Stimulated activated CD4-positive, alpha-beta T cell treated with anti-CD3 and anti-CD28 coated beads, Interleukin-12 subunit alpha, Interleukin-12 subunit beta, amount 100 ng/mL, for 48 hours (primary cell): Measurements from ENCODE around the gene TMCC2.

Experiments used
- DNase-seq, 3 donors: peaks; one replicate each; pipeline ENCODE4 v3.0.0-alpha.2; 2020; ENCODE audit warnings: low read depth in 2 of 3, low spot score in 1 of 3

TMCC2 gene

DNA sequence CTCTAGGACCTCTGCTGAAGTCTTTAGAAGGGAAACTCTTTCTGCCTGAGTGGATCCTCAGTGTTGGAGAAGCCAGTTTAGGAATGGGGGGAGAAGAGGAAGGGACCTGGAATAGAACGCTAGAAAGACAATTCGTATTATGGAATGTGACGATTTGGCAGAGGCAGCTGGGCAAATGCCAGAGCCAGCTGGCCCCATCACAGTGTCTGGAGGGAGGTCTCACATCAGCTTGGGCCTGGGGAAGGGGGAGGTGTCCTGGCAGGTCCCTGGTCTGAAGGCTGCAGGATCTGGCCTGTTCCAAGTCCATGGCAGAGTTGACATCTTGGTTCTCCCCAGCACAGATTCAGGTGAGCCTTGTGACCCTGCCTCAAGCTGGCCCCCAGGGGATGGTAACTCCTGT is 11.3 kb downstream of the TMCC2 start:
- no peak for DNase-seq

DNA sequence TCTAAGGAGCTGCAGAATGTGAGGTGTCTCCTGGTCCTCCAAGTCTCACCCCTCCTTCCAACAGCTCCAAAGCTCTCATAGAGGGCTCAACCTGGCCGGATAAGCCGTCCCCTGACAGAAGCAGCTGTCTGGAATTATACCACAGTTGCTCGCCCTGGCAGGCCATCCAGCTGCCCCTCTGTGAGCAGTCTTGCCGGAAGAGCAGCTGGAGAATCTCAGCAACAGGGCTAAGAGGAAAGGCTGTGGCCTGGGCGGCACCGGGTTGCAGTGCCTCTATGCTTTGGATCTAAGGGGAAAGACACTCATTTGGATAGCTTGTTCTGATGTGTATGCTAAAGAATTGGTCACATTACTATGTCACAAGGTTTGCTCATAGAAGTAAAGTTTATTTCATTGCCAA is 12.4 kb downstream of the TMCC2 start:
- DNase-seq: no peak

DNA sequence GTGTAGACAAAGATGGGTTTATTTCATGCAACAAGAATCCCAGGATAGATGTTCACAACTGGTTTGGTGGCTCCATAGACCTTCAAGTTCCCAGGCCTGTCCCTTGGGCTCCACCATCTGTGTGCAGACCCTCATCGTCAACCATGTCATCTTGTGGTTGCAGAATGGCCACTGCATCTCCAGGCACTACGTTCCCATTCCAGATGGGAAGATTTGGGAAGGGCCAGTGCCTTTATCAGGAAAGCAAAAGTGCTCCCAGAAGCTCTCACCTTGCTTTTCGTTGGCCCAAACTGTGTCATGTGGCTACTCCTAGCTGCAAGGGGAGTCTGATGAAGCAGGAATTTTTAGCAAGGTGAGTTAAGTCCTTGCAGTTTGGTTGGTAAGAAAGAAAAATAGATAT is 12.8 kb downstream of the TMCC2 start:
- DNase-seq: no peak

DNA sequence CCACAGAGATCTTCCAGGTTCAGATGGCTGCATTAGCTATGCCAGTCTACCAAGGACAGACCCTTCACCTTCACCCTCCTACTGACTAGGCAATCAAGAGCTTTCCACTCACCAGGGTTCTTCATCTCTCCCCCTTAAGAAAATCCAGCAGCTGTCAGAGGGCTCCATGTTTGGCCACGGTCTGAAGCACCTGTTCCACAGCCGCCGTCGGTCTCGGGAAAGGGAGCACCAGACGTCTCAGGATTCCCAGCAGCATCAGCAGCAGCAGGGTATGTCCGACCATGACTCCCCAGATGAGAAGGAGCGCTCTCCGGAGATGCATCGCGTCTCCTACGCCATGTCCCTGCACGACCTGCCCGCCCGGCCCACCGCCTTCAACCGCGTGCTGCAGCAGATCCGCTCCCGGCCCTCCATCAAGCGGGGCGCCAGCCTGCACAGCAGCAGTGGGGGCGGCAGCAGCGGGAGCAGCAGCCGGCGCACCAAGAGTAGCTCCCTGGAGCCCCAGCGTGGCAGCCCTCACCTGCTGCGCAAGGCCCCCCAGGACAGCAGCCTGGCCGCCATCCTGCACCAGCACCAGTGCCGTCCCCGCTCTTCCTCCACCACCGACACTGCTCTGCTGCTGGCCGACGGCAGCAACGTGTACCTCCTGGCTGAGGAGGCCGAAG is 13.8 kb downstream of the TMCC2 start:
- no peak for DNase-seq

DNA sequence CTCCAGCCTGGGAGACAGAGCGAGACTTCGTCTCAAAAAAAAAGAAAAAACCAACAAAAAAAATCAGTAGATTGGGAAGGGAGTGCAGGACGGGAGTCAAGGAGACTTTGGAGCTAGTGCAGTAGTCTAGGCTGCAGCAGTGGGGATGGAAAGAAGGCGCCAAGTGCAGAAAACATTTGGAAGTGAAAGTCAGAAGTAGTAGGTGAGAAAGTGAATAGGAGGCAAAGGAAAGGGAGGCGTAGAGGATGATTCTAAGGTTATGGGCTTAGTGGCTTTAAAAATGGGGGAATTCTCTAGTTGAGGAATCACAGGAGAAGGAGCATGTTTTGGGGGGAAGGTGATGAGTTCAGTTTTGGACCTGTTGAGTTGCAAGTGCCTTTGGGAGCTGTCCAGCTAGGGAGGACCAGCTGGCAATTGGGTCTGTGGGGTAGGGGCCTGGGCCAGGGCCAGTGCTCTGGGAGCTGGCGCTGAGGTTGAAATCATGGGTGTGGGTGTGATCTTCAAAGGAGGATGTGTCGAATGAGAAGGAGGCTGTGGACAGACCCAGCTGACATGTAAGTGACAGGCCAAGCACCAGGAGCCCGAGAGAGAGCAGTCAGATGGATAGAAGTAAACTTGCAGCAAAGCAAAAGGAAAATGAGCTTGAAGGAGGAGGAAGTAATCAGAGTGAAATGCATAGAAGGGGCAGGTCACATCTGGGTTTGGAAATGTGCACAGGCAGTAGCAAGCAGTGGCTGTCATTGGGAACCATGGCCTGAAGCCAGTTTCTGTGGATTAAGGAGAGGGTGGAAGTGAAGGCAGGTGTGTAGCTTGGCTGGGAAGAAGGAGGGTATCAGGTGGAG is 15.8 kb downstream of the TMCC2 start:
- no peak for DNase-seq

DNA sequence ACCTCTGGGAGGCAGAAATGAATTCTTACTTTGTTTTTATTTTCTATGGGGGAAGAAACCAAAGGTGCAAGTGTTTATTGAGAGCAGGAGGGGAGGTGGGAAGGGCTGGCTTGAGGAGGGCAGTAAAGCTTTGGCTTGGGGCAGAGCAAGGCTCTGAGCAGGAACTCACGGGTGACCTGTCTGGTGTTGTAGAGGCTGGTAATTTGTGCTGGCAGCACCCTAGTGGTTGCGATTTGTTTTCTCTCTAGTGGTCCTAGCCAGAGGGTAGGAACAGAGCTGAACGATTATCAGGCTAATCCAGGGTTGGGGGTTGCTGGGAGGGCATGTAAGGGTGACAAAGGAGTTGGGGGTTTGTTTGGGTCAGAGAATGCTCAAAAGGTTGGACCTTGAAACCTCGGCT is 16.6 kb downstream of the TMCC2 start:
- no peak for DNase-seq

DNA sequence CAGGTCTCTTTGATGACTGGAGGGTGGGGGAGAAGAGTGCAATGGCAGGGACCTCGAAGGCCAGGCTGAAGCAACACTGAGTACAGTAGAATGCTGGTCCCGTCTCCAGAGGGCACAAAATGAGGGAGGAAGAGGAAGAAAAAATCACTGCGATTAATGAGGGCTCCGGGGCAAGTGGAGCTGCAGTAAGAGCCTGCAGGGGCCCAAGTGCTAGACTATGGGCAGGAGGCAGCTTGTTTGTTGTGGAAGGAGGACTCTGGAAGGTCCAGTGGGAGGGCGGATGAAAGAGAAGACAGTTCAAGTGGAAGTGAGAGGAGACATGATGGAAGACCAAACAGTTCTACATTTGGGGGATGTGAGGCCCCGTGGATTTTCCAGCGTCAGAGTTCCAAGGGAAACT is 17.4 kb downstream of the TMCC2 start:
- DNase-seq: no peak

DNA sequence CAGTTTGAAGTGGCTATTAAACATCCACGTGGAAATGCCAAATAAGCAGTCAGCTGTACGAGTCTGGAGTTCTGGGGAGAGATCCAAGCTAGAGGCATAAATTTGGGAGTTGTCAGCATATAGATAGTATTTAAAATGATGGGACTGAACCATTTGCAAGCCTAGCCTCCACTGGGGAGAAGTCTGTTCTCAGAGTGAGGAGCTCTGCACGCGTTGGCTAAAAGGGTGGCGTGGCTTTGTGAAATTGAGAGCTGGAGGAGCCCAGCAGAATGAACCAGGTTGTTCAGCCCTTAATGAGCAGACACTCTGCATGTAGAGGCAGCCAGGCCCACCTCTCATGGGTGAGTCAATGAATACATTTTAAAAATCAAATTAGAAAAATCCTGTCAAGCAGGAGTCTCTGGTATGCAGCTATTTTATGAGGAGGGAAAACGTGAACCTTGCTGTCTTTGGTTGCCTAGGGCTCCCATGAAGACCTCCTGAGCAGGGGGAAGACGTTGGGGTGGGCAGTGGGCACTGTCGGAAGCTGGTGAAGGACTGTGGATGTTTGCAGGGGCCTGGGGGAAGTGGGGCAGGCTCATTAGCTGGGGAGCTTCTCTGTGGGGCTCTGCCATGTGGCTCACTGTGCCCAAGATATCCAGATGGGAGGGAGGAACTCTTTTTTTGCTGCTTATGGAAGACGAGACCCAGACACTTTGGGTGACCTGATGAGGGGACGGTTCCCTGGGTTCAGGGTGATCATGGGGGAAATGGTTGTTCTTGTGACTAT is 18.8 kb downstream of the TMCC2 start:
- no peak for DNase-seq

DNA sequence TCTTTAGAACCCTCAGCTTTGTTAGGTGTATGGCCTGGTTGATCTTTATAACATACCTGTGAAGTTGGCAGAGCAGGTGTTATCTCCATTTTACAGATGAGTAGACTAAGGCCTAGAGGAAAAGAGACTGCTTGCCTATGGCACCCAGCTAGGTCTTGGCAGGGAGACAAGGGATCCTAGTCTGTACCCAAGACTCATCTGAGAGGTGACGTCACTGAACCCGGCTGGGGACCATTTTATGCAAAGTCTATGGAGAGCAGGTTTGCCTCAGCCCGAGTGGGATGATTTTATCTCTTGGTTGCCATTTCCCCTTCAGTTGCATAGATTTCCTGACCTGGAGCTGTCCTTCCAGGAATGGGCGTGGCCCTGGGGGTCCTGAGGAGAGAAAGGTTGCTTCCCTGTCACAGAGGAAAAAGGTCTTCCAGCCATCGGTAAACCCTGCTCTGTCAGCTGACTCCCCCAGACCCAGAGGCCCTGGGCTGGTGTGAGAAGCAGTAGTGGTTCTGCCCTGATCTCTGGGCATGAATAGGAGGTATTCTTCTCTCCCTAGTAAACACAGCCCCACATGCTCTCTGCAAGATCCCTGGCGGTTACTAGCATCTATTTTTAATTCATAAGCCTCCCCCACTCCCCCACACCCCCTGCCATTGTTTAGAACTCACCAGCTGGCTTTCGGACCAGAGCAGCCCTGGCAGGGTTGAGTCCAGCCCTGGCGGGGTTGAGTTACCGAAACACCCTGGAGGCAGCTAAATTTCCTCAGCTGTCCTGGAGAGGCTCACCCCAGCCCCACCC is 19.6 kb downstream of the TMCC2 start:
- no peak for DNase-seq

DNA sequence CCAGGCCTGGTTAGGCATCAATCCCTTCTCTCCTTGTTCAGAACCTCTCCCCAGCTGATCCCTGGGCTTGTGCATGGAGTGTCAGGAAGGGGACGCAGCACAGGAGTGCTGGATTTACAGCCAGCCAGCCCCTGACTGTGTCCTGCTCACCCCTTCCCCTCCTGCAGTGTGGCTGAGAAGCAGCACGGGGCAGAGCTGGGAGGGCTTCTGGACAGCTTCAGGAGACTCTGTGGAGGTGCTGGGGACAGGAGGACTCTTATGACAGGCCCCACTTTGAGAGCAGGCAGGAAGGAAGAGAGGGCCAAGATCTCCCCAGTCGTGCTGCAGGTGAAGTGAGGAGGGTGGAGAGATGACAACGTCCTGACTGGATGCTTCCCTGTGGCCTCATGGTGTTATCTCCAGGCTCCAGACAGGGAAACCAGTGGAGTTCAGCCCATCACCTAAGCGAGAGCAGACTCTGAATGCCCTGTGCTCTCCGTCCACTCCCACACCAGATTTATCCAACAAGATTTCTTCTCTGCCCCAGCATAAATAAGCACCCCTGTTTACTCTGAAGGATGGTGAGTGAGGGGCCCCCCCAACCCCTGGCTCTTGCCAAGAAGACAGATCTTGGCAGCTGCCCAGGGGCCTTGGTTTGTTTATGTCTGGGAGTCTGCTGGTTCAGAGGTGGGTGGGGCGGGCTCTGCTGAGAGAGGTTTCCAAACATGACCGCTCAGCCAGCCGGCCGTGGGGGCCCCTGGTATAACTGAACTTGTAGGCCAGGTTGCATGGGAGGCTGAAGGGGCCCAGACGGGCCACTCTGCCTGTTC is 21.3 kb downstream of the TMCC2 start:
- no peak for DNase-seq

DNA sequence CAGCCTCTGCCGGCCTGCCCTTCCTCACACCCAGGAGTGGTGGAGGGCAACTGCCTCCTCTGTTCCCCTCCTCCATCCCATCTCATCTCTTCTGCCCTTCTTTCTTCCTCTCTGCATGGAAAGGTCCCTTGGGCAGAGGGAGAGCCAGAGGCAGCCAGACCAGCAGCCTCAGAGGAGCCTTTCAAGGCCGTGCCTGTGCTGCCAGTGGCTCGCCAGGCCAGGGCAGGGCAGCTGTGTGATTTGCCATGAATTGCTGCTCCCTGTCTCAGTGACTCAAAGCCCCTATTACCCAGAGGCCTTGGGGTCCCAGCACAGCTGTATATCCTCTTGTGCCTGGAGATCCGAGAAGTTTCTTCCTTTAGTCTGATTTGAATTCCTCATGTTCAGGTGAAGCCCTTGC is 21.9 kb downstream of the TMCC2 start:
- no peak for DNase-seq

DNA sequence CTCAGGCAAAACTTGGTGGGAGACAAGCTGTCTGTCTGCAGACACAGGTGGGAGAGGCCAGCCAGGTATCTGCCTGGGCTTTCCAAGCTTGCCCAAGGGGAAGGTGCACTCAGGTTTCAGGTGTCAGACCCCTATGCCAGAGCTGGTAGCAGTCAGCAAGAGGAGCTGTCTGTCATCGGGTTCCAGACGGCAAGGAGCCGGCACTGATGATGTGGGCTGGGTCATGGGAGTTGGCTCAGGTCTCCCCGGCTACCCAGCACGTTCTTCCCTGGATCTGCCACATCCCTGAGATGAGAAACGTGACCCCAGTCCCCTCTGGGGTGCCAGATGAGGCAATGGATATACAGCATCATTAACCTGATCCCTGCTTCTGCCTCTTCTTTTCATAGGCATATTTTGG is 23.0 kb downstream of the TMCC2 start:
- no peak for DNase-seq

DNA sequence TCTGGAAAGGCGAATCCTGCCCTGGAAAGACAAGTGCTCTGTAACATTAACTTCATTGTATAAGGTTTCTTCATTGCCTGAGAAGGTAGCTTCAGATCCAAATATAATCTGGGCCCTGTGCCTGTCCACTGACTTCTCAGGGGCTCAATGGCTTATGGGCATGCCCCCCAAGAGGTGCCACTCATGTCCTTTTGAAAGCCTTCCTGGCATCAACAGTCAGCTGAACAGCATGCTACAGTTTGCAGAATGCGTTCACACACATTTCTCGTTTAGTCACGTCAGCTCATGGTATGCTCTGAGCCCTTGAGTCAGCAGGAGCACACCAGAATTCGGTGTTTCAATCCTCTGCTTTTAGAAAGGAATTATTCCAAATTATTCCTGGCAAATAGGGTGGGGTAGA is 23.8 kb downstream of the TMCC2 start:
- DNase-seq: no peak

DNA sequence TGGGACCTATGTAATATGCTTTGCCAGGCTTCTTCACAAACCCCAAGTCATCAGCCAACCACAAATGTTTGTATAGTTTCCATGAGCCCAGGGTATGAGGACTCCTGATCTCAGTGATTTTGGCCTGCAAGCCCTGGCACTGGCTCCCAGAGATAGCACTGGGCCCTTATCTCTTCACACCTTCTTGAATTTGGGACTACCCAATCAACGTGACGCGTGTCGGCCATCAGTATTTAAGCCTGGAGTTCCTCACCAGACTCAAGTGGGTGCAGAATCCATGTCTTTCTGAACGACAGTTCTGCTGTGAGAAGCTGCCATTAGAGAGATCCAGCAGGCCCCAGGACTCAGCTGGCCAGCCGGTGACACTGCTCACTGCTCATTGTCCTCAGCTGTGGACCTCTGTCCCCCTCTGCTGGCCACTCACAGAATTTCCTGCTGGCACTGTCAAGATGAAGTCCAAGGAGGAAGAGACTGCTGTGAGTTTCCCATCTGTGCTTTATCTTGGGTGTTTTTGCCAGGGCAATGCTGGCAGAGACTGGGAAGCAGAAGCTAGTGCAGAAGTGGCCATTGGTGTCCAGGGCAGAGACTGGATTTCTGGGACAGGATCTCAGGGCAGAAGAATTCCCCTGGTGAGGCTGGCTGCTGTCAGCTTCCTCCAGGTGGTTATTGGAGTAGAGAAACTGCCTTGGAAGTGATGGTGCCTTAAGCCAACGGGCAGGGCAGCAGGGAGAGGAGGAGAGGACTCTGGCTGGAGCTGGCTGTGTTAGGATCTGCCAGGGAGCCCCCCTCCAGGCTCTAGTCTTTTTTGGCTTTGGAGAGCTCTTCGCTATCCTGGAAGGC is 28.4 kb downstream of the TMCC2 start:
- DNase-seq: peak; percentile 80 to 91 (median 82)

DNA sequence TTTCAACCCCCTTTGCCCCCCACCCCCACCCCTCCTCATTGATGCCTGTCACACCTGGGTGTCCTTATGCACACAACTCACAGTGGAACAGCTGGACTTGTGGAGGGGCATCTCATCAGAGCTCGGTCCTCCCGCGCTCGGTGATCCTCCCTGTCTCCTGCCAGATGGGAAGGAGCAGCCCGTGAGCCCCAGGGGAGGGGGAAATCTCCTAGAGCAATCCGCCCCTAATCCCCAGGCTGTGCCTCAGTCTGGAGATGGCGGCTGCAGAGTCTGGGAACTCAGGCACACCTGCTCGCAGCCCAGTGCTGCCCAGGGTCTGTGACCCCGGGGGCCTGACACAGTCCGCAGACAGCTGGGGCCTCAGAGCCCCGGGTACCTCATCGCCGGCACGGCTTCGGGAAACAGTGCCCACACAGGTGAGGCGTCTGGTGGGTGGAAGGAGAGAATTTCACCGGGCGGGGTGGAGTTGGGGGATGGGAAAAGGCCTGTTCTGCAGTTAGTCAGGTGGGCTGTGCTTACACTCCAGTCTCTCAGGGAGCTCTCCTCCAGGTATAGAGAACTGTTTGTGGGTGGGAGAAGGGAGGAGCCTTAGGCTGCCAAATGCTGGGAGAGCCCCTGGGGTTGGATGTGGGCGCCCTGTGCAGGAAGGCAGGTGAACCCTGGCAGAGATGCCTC is 29.3 kb downstream of the TMCC2 start:
- no peak for DNase-seq

DNA sequence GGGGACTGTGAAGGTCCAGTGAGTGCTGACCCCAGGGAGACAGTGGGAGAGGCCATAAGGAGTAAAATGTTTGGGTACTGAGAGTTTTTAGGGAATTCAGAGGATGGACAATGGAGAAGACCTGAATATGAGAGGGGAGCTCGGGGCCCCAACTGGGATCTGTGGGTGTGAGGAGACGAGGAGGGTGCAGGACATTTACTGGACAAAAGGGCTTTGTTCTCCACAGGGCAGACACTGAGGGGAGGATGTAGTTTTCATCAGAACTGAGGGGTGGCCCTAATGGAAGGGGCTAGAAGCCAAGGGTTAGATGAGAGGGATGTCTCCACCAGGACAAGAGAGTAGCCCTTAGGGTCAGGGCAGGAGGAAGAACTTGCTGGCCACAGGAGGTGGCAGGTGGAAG is 30.0 kb downstream of the TMCC2 start:
- DNase-seq: no peak

DNA sequence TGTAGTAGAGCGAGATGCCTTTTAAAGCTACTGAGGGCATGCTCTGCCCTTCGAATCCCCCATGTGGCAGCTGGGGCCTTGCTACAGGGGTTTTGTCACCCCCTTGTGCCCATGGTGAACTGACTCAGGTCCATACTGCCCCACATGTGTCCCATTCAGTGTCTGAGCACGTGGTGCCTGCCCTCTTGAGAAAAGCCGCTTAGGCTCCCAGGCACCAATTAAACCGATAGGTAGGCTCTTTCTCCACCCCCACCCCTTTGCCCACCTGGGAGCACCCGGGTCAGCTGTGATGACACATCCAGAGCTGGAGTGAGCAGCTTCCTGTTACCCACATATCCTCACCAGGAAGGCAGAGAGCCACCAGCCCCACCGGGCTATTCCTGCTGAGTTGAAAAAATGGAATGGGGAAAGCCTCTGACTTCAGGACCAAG is 30.5 kb downstream of the TMCC2 start:
- DNase-seq: no peak

DNA sequence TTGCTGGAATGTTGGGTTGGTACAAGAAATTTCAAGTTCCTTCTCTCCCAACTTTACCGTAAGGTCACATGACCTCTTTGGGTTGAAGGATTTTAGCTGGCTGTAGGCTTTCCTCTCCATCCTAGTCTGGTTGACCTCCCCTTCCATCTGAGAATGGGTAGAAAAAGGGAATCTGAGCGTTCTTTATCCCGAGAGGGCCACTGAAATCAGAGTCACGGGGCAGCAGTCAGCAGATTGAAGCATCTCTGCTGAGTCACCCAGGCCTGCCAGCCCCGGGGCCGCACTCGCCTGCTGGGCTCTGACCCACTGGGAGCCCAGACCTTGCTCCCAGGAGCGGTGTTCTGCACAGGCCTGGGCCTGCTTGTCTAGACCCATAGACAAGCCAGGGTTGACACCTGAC is 31.0 kb downstream of the TMCC2 start:
- no peak for DNase-seq

DNA sequence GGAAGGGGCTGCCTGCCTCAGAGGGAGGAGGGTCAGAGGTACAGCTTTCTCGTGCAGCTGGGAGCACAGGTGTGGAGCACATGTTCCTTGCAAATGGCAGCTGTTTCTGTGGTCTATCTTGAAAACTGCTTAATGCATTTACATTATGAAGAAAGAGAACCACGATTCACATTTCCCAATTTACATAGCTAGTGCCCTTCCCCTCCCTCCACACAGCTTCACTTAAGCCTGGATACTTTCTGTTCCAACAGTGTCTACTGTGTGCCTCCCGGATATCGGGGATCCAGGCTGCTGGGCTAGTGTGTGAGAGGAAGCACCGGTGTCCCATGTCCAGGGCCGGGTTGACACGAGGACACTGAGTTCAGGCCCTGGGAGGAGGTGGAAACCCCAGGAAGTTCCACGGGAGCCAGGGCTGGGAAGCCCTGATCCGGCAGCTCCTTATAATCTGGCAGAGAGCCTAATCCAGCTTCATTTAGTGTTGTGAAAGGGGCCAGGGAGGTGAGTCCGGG is 31.6 kb downstream of the TMCC2 start:
- DNase-seq: no peak
